Ecto neural progenitor cell (in vitro differentiated cells): ENCODE data around the gene GSC.
"Not testable (repeated sequence)": the region's sequence is repeated elsewhere in the genome, so short reads cannot be mapped to it uniquely, and the experiment has no call there.

ENCODE experiments used
- DNase-seq: peaks from one replicate; pipeline ENCODE4 v3.0.0-alpha.2; 2018; ENCODE audit warnings: low spot score

Gene GSC

DNA sequence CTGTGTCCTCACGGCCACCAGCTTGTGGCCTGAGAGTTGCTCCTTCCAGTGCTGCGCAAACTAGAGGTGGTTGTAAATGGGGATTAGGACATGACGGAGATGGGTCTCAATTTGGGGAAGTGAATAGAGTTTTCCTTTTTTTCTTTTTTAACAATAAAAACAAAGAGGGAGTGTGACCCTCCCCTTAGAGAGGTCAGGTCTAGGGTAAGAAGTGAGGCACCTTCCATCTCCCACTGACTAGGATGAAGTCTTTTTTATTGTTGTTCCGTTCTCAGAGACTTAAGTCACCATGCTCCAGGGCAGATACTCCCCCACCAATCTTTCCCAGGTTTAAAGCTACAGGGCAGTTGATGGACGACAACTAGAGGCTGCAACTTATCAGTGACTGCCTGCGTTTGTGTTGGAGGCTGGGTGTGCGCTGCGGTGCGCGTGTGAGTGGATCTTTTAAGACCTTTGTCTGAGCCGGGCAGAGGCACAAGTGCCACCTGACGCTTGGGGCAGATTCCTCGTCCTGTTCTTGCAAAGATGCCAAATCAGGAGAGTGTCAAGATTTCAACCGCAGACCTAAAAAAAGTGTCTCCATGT is 2.1 kb upstream of the GSC start:
- DNase-seq: peak; percentile 54

- DNase-seq: peak; percentile 65
Measured at GRCh38 chr14:94771158-94771905, 1.4 kb upstream of the GSC start.

DNA sequence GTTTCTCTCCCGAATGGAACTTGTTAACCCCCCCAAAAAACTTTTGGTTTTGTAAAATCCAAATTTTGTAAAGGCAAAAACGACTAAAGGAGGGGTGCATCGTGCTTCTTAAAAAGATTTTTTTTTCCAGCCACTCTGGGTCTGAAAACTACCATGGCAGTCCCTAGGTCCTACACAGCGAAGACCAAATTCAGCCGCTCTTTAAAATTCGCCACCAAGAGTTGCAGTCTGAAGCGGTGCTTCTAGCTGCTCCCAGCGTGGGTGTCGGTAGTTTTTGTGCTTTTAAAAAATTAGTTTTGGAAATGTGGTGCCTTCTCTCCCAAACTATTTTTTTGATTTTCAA is 873 bp upstream of the GSC start:
- DNase-seq: no peak

- DNase-seq: peak; percentile 78
Measured at GRCh38 chr14:94770251-94770749, 387 bp upstream of the GSC start.

- peak; percentile 68 for DNase-seq
Measured at GRCh38 chr14:94768521-94769390, 1.2 kb downstream of the GSC start.

DNA sequence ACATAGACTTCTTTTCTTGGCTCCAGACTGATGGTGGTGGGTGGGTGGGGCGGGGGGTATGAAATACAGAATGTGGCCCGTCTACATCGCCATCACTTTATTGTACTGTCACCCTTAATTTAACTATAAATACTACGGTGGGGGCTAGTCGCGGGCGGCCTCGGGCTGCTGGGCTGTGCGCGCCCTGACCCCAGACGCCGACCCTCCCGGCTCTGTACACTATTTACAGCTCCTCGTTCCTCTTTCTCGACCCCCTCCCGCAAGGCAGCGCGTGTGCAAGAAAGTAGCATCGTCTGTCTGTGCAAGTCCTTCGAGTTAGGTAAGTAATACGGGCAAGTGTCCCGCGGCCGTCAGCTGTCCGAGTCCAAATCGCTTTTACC is 1.8 kb downstream of the GSC start:
- no peak for DNase-seq

DNA sequence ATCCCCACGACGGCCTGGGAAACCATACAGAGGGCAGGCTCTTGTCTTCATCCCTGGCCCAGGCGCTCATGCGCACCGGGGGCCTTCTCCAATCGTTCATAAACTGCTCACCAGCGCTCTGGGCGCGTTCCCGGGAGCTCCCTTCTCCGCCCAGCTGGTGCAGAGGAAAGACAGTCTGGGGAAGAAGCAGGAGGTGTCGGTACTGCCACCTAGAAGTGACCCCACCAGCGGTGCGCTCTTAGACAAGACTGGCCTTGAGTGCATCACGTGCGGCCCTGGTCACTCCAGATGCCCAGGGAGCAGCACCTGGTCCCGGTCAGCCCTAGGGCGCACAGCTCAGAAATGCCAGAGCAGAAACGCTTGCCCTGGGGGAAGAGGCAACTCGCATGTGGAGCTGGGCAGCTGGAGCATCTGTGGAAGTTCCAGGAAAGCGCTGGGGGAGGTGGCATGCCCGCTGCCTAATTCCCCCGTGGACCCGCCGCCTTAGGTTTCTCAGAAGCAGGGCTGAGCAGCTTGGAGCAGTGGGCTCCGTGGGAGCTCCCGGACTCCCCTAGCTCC is 2.5 kb downstream of the GSC start:
- DNase-seq: peak; percentile 65

GRCh38 chr14:94764573-94764972 is 5.3 kb downstream of the GSC start:
- no peak for DNase-seq

DNA sequence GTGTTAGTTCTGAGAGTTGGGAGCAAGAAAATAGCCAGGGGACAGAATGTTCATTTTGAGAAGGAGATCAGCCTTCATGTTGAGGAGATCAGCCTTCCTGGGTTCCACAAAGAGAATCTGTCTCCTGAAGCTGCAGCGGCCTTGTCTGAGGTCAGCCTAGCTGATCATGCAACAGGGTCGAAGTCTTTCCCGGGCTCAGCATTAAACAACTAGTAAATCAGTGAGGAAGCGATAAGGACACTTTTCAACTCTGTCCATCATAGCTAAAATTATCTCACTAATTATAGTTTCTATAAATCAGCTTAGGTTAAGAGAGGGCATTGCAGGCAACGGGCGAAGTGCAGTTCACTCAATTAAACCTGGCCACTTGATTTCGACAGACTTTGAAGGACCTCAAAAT is 7.5 kb downstream of the GSC start:
- no peak for DNase-seq

GRCh38 chr14:94761997-94762377 is 7.9 kb downstream of the GSC start:
- DNase-seq: no peak

- DNase-seq: no peak
Measured at GRCh38 chr14:94761348-94761996, 8.4 kb downstream of the GSC start.

GRCh38 chr14:94756310-94756882 is 13.5 kb downstream of the GSC start:
- no peak for DNase-seq

GRCh38 chr14:94754391-94754942 is 15.4 kb downstream of the GSC start:
- DNase-seq: no peak

DNA sequence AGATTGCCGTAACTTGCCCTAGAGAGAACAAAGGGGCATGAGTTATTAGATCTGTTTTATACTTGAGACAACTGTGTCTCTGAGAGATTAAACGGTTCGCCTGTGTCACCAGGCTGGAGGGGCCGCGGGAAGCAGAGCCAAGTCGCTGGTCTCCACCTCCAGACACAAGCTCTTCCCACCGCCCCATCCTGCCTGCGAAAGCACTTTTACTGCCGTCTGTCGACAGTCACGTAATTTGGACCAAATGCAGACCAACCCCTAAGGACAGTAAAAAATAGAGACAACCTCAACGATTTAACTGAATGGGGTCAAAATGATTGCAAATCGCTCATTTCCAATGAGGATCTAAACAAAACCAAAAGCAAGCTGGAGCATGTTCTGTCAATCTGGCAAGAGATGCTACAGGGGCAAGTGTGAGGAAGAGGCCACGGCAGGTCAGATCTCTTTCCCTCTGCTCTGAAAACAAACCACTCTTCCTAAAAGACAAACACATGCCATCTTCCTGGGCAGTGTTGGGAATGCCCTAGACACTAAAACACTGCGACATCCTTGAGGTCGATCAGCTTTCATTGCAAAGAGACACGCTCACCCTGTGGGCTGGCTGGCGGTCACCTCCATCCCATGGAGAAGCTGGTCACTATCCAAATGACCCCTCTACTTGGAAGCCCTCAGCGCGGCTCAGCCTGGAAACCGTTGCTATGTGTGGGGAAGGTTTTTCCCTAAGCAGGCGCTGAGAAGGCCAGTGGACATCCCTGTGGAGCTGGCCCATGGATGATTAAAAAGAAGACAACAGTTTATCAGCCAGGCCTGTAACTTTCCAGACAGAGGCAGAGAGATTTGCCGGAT is 17.1 kb downstream of the GSC start:
- no peak for DNase-seq

GRCh38 chr14:94751956-94752355 is 18.0 kb downstream of the GSC start:
- DNase-seq: no peak

GRCh38 chr14:94751321-94751720 is 18.6 kb downstream of the GSC start:
- DNase-seq: no peak

GRCh38 chr14:94750371-94750770 is 19.5 kb downstream of the GSC start:
- DNase-seq: no peak

GRCh38 chr14:94748667-94749347 is 21.1 kb downstream of the GSC start:
- DNase-seq: no peak

DNA sequence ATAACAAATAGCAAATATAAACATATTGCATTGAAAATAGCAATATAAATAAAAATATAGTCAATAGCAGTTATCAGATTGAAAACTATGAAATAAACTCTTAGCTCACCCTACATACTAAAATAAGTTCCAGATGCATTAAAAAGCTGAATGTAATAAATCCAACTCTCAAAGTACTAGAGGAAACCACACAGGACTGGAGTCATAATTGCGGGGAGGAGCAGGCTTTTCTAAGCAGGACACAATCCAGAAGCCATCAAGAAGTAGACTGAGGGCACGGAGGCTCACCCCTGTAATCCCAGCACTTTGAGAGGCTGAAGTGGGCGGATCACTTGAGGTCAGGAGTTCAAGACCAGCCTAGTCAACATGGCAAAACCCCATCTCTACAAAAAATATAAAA is 22.2 kb downstream of the GSC start:
- no peak for DNase-seq

DNA sequence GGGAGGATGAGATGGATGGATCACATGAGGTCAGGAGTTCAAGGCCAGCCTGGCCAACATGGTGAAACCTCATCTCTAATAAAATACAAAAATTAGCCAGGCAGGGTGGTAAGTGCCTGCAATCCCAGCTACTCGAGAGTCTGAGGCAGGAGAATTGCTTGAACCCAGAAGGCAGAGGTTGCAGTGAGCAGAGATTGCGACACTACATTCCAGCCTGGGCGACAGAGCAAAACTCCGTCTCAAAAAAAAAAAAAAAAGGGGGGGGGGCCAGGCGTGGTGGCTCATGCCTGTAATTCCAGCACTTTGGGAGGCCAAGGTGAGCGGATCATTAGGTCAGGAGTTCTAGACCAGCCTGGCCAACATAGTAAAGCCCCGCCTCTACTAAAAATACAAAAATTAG is 22.8 kb downstream of the GSC start:
- not testable (repeated sequence) for DNase-seq
